Measurements from ENCODE around the gene UNC93A. TPM values are rescaled to one million over a fixed set of nuclear protein-coding genes. Genes with fewer than 3 reads are reported as not detected.
"Not testable (repeated sequence)": the region's sequence is repeated elsewhere in the genome, so short reads cannot be mapped to it uniquely, and the experiment has no call there.

Gene UNC93A
- total RNA-seq, 1 experiment from 2014 or later, result not detected

DNA sequence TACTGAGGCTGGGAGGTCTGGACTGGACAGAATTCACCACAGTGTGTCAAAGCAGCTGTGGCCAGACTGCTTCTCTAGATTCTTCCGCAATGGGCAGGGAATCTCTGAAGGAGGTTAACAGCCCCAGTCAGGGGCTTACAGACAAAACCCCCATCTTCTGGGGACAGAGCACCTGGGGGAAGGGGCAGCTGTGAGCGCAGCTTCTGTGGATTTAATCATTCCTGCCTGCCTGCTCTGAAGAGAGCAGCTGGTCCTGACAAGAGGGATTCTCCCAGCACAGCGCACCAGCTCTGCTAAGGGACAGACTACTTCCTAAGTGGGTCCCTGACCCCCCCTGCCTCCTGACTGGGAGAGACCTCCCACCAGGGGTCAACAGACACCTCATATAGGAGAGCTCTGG, 32.5 kb upstream of the UNC93A start:
- POLR2A ChIA-PET, result no interaction called here
- Histone ChIP-seq H3K9me3 (ENCODE audit: control insufficient read depth in 1 of 2, insufficient read depth in 1 of 2, low read depth in 1 of 2, low read length in 2 of 2) (no peaks in the 10 kb centered on the region; a peak in 1 of 4 replicates), H2AFZ (ENCODE audit: low read depth, low read length, poor library complexity, severe bottlenecking) (no peak overlapping the region), H3K79me2 (ENCODE audit: insufficient read depth, low read length) (no peaks in the 10 kb centered on the region), H3K27me3 (ENCODE audit: insufficient read depth, low read length) (no peaks in the 10 kb centered on the region), H3K36me3 (ENCODE audit: control insufficient read depth in 1 of 2, insufficient read depth in 2 of 2, low read length in 2 of 2) (no peaks in the 10 kb centered on the region), H3K4me3 (replicated peaks in 1 of 2; ENCODE audit: low read depth in 1 of 2, low read length in 2 of 2) (no peak overlapping the region), H3K4me2 (ENCODE audit: low read length) (no peak overlapping the region), H3K9me2 (ENCODE audit: insufficient read depth) (no peaks in the 10 kb centered on the region), H3K27ac (ENCODE audit: low read depth, low read length) (no peak overlapping the region), H3K9ac (ENCODE audit: low read length) (no peak overlapping the region), H4K20me1 (ENCODE audit: insufficient read depth) (no peaks in the 10 kb centered on the region), H3K4me1 (ENCODE audit: control insufficient read depth in 1 of 2, insufficient read depth in 2 of 2, low read length in 2 of 2) (no peaks in the 10 kb centered on the region)
- CTCF ChIA-PET, result no interaction called here
- TF ChIP-seq POLR2A (IDR thresholded peaks at IDR 0.05; ENCODE audit: borderline replicate concordance, extremely low read depth, insufficient read depth, insufficient read length), result no peak
- TF ChIP-seq ATF3 (IDR thresholded peaks at IDR 0.05), result no peak
- TF ChIP-seq ELF1 (IDR thresholded peaks at IDR 0.05; ENCODE audit: borderline replicate concordance, low read depth), result no peak
- TF ChIP-seq EZH2phosphoT487 (IDR thresholded peaks at IDR 0.05; ENCODE audit: borderline replicate concordance), result no peak
- no peak for TF ChIP-seq ZNF274 (IDR thresholded peaks at IDR 0.05; ENCODE audit: low read depth, low read length)
- TF ChIP-seq POLR2AphosphoS5 (IDR thresholded peaks at IDR 0.05; ENCODE audit: low read depth, low read length), result no peak
- TF ChIP-seq CEBPB (IDR thresholded peaks at IDR 0.05; ENCODE audit: low read depth), result no peak
- no peak for TF ChIP-seq ZBTB33 (IDR thresholded peaks at IDR 0.05; ENCODE audit: extremely low read depth, insufficient replicate concordance, low read length)
- no peak for TF ChIP-seq EZH2 (IDR thresholded peaks at IDR 0.05)
- no peak for TF ChIP-seq YY1 (IDR thresholded peaks at IDR 0.05; ENCODE audit: extremely low read depth, insufficient replicate concordance, low read depth, low read length)
- TF ChIP-seq, protein P1, sequence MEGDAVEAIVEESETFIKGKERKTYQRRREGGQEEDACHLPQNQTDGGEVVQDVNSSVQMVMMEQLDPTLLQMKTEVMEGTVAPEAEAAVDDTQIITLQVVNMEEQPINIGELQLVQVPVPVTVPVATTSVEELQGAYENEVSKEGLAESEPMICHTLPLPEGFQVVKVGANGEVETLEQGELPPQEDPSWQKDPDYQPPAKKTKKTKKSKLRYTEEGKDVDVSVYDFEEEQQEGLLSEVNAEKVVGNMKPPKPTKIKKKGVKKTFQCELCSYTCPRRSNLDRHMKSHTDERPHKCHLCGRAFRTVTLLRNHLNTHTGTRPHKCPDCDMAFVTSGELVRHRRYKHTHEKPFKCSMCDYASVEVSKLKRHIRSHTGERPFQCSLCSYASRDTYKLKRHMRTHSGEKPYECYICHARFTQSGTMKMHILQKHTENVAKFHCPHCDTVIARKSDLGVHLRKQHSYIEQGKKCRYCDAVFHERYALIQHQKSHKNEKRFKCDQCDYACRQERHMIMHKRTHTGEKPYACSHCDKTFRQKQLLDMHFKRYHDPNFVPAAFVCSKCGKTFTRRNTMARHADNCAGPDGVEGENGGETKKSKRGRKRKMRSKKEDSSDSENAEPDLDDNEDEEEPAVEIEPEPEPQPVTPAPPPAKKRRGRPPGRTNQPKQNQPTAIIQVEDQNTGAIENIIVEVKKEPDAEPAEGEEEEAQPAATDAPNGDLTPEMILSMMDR (IDR thresholded peaks at IDR 0.05 in 2 of 3, conservative IDR thresholded peaks at IDR 0.05 in 1 of 3; ENCODE audit: borderline replicate concordance in 1 of 3, insufficient read depth in 1 of 3, low read depth in 2 of 3, low read length in 2 of 3), result no peak
- no peak for DNase-seq (ENCODE audit: low read depth, low spot score)
- intact Hi-C loops (cut with micrococcal nuclease), result no loop called here
- RAD21 ChIA-PET (ENCODE audit: low non-redundant PET in 1 of 2, low total read pairs in 2 of 2, uncharacterized antibody in 2 of 2, unreplicated experiment in 2 of 2), result no interaction called here
- BruUV-seq (replicated peaks), result no TSS peak
- no peak for ATAC-seq

DNA sequence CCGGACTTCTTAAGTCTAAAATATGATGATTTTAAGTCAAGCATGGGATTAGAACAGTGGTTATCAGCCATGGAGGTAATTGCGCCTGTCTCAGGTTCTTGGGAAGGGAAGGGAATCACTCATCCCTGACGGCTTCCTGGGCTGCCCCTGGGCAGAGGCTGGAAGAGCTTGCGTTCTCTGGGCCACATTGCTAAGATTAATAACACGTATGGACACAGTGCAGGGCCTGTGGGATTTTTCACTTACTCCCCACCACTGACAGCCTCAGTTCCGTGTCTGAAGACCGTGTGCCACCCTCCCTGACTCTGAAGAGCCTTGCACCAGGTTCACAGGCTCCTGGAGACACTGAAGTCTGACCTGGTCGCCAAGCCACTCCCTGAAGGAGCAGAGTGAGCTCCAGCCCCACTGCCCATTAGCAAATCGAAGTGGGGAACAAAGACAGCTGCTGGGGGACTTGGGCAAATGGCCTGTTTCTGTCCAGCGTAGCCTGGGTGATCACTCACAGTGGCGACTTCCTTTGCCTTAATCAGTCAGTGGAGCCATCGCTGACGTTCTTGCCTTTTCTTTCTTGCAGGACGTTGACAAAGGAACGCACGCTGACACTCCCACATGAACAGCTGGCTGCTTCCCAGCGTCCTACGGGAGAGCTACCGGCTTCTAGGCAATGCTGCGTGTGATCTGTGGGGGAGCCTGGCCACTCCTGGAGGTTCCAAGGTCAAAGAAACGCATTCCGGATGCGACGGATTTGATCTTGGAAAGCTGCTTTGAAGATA, 24.9 kb upstream of the UNC93A start:
- BruUV-seq (replicated peaks); H3K4me3 ChIP-seq (replicated peaks in 1 of 2; ENCODE audit: low read depth in 1 of 2, low read length in 2 of 2); H2AFZ ChIP-seq (ENCODE audit: low read depth, low read length, poor library complexity, severe bottlenecking); H3K9ac ChIP-seq (ENCODE audit: low read length); H4K20me1 ChIP-seq (ENCODE audit: insufficient read depth); H3K4me2 ChIP-seq (ENCODE audit: low read length); H3K79me2 ChIP-seq (ENCODE audit: insufficient read depth, low read length); DNase-seq (ENCODE audit: low read depth, low spot score); H3K9me3 ChIP-seq (ENCODE audit: control insufficient read depth in 1 of 2, insufficient read depth in 1 of 2, low read depth in 1 of 2, low read length in 2 of 2); POLR2A ChIA-PET; H3K27ac ChIP-seq (ENCODE audit: low read depth, low read length); RAD21 ChIA-PET (ENCODE audit: low non-redundant PET in 1 of 2, low total read pairs in 2 of 2, uncharacterized antibody in 2 of 2, unreplicated experiment in 2 of 2); ATAC-seq; intact Hi-C loops (cut with micrococcal nuclease); H3K27me3 ChIP-seq (ENCODE audit: insufficient read depth, low read length); H3K9me2 ChIP-seq (ENCODE audit: insufficient read depth); CTCF ChIA-PET; H3K36me3 ChIP-seq (ENCODE audit: control insufficient read depth in 1 of 2, insufficient read depth in 2 of 2, low read length in 2 of 2); H3K4me1 ChIP-seq (ENCODE audit: control insufficient read depth in 1 of 2, insufficient read depth in 2 of 2, low read length in 2 of 2): not testable (repeated sequence)

All from HCT116 (cell line).